HepG2 (cell line): ENCODE measurements around the gene MMP23B.
"Not testable (repeated sequence)": the region's sequence is repeated elsewhere in the genome, so short reads cannot be mapped to it uniquely, and the experiment has no call there.

Experiments used
- POLR2A ChIP-seq, 2 experiments: IDR thresholded peaks; 2 replicates each; pipeline ENCODE4 v1.6.1; 2011; ENCODE audit warnings: low read depth in 2 of 2, low read length in 2 of 2, mild to moderate bottlenecking in 1 of 2, moderate library complexity in 1 of 2; ENCODE audit not compliant: insufficient read depth in 1 of 2
- TF ChIP-seq, protein P1 (sequence below): sonication (generic); formaldehyde crosslinking; IDR thresholded peaks from 2 replicates; pipeline ENCODE4 v1.5.0; 2020; ENCODE audit warnings: mild to moderate bottlenecking, missing genetic modification reagents, moderate library complexity

- TF ChIP-seq, protein P1, sequence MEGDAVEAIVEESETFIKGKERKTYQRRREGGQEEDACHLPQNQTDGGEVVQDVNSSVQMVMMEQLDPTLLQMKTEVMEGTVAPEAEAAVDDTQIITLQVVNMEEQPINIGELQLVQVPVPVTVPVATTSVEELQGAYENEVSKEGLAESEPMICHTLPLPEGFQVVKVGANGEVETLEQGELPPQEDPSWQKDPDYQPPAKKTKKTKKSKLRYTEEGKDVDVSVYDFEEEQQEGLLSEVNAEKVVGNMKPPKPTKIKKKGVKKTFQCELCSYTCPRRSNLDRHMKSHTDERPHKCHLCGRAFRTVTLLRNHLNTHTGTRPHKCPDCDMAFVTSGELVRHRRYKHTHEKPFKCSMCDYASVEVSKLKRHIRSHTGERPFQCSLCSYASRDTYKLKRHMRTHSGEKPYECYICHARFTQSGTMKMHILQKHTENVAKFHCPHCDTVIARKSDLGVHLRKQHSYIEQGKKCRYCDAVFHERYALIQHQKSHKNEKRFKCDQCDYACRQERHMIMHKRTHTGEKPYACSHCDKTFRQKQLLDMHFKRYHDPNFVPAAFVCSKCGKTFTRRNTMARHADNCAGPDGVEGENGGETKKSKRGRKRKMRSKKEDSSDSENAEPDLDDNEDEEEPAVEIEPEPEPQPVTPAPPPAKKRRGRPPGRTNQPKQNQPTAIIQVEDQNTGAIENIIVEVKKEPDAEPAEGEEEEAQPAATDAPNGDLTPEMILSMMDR (CRISPR knock-in tag), result not testable (repeated sequence)
- TF ChIP-seq POLR2A (IDR thresholded peaks at IDR 0.05; ENCODE audit: insufficient read depth in 1 of 2, low read depth in 2 of 2, low read length in 2 of 2), result not testable (repeated sequence)
Measured at GRCh38 chr1:1633409-1633808, 1.4 kb downstream of the MMP23B start.
